Measurements from ENCODE around the gene TSPAN14.
"Not testable (repeated sequence)": the region's sequence is repeated elsewhere in the genome, so short reads cannot be mapped to it uniquely, and the experiment has no call there.

TSPAN14 gene

GRCh38 chr10:80453842-80454512 lies at the start of gene TSPAN14:
TSPAN14 (plus strand) TSS chr10:80454310; CDS start chr10:80489234, 34,924 bp downstream.
- DNase-seq: peak; percentile 84

- no peak for DNase-seq
Measured at GRCh38 chr10:80405035-80405434, 49.1 kb upstream of the TSPAN14 start.

GRCh38 chr10:80405626-80406025 lies 48.5 kb upstream of the TSPAN14 start:
- DNase-seq: no peak

- DNase-seq: no peak
Measured at GRCh38 chr10:80406204-80406603, 47.9 kb upstream of the TSPAN14 start.

GRCh38 chr10:80407812-80408241 lies 46.3 kb upstream of the TSPAN14 start:
- DNase-seq: no peak

GRCh38 chr10:80408242-80409101 lies 45.6 kb upstream of the TSPAN14 start, which contains the start of gene PRXL2A:
PRXL2A (plus strand) TSS chr10:80408551; CDS start chr10:80420468, 11,917 bp downstream.
- DNase-seq: peak; percentile 80

- DNase-seq: no peak
Measured at GRCh38 chr10:80409121-80409520, 45.0 kb upstream of the TSPAN14 start.

- DNase-seq: no peak
Measured at GRCh38 chr10:80410122-80410521, 44.0 kb upstream of the TSPAN14 start.

- no peak for DNase-seq
Measured at GRCh38 chr10:80410578-80411145, 43.4 kb upstream of the TSPAN14 start.

- DNase-seq: no peak
Measured at GRCh38 chr10:80411267-80411668, 42.8 kb upstream of the TSPAN14 start.

- DNase-seq: no peak
Measured at GRCh38 chr10:80411681-80412220, 42.4 kb upstream of the TSPAN14 start.

GRCh38 chr10:80412486-80412885 lies 41.6 kb upstream of the TSPAN14 start:
- DNase-seq: no peak

GRCh38 chr10:80413271-80413996 lies 40.7 kb upstream of the TSPAN14 start:
- no peak for DNase-seq

GRCh38 chr10:80414142-80414895 lies 39.8 kb upstream of the TSPAN14 start:
- DNase-seq: no peak

GRCh38 chr10:80415734-80416478 lies 38.2 kb upstream of the TSPAN14 start:
- DNase-seq: no peak

GRCh38 chr10:80416479-80417098 lies 37.5 kb upstream of the TSPAN14 start:
- no peak for DNase-seq

- DNase-seq: not testable (repeated sequence)
Measured at GRCh38 chr10:80417256-80417655, 36.9 kb upstream of the TSPAN14 start.

- DNase-seq: no peak
Measured at GRCh38 chr10:80421050-80421706, 32.9 kb upstream of the TSPAN14 start.

GRCh38 chr10:80421707-80422536 lies 32.2 kb upstream of the TSPAN14 start:
- DNase-seq: no peak

All from CD4-positive, alpha-beta T cell treated with Interleukin-10 for 1 hour (primary cell).